Measurements from ENCODE around the gene SLC35F1. TPM values are rescaled to one million over a fixed set of nuclear protein-coding genes. Genes with fewer than 3 reads are reported as not detected.

Gene SLC35F1
- total RNA-seq, 1 experiment from 2014 or later, result 4.3 TPM

GRCh38 chr6:118122161-118122725 lies 215.2 kb downstream of the SLC35F1 start:
- H3K4me2 ChIP-seq (ENCODE audit: insufficient read depth, insufficient read length, low read length), result no peak overlapping the region
- Mint-ChIP-seq H3K4me3 (no peak overlapping the region), H3K27me3 (ENCODE audit: low read depth) (no peaks in the 10 kb centered on the region; the same call in 1 of the 2 replicates), H3K27ac (no peak overlapping the region), H3K36me3 (ENCODE audit: insufficient read depth in 1 of 3, low read depth in 3 of 3) (no peaks in the 10 kb centered on the region), H3K9me3 (no peaks in the 10 kb centered on the region), H3K4me1 (peaks cover 8 to 11% of the 10 kb centered on the region in 2 experiments)
- H4K8ac ChIP-seq (replicated peaks; ENCODE audit: insufficient read length, low read depth, low read length), result no peak overlapping the region
- no peak overlapping the region for H3T11ph ChIP-seq (ENCODE audit: low read length)
- DNase-seq, result no peak
- no peak overlapping the region for H2BK5ac ChIP-seq (ENCODE audit: insufficient read length, low read length)
- no peaks in the 10 kb centered on the region for H4K20me1 ChIP-seq (ENCODE audit: control insufficient read depth, insufficient read depth, insufficient read length)
- no peak overlapping the region for H2BK120ac ChIP-seq (ENCODE audit: low read depth, low read length, poor library complexity, severe bottlenecking)
- no peaks in the 10 kb centered on the region for H3K79me1 ChIP-seq (ENCODE audit: insufficient read depth, low read depth, low read length, poor library complexity, severe bottlenecking)
- no peak overlapping the region for H3K27ac ChIP-seq (ENCODE audit: insufficient read length, low read depth, low read length)
- H2BK15ac ChIP-seq (ENCODE audit: low read depth, low read length), result no peak overlapping the region
- H3K23ac ChIP-seq (ENCODE audit: insufficient read length, low read depth, low read length), result no peak overlapping the region
- no peaks in the 10 kb centered on the region for H3K27me3 ChIP-seq (ENCODE audit: insufficient read depth, low read length)
- H3K4me1 ChIP-seq (ENCODE audit: insufficient read depth, low read length), result no peaks in the 10 kb centered on the region
- H3K9me3 ChIP-seq (ENCODE audit: control insufficient read depth, low read depth, low read length), result no peaks in the 10 kb centered on the region
- no peak overlapping the region for H2BK12ac ChIP-seq (ENCODE audit: insufficient read length, low read depth, low read length)
- WGBS (ENCODE audit: extremely low coverage, insufficient read length, low lambda C conversion rate), result no CpG with 5 or more reads among the region's 3 CpGs
- H3K18ac ChIP-seq (ENCODE audit: insufficient read length, low read depth, low read length), result no peak overlapping the region
- H4K91ac ChIP-seq (ENCODE audit: insufficient read length, low read depth, low read length), result no peak overlapping the region
- no peak overlapping the region for H2BK20ac ChIP-seq (ENCODE audit: low read depth, low read length, poor library complexity, severe bottlenecking)
- no peak overlapping the region for H3K14ac ChIP-seq (ENCODE audit: insufficient read depth, low read length)
- no peak overlapping the region for H3K9ac ChIP-seq (ENCODE audit: extremely low read depth, insufficient read length, low read length)
- H2AFZ ChIP-seq (ENCODE audit: low read length), result no peak overlapping the region
- no peak for TF ChIP-seq CTCF (conservative IDR thresholded peaks at IDR 0.05)
- no peaks in the 10 kb centered on the region for H3K79me2 ChIP-seq (ENCODE audit: insufficient read depth, low read length)
- H3K56ac ChIP-seq (ENCODE audit: insufficient read length, low read depth, low read length), result no peak overlapping the region
- H4K5ac ChIP-seq (ENCODE audit: insufficient read length, low read depth, low read length), result no peak overlapping the region
- no peaks in the 10 kb centered on the region for H3K23me2 ChIP-seq (ENCODE audit: insufficient read length, low read depth, low read length, poor library complexity, severe bottlenecking)
- no peak overlapping the region for H2AK5ac ChIP-seq (ENCODE audit: insufficient read length, low read length)
- no peak overlapping the region for H3K4ac ChIP-seq (ENCODE audit: low read depth, low read length)
